Keratinocyte (primary cell): ENCODE results near the gene SERGEF. TPM values are rescaled to one million over a fixed set of nuclear protein-coding genes. Genes with fewer than 3 reads are reported as not detected.

Experiments
- DNase-seq: peaks from one replicate; pipeline ENCODE4 v3.0.0-alpha.2; 2011; ENCODE audit warnings: low read depth, missing footprints, low spot score
- FAIRE-seq: peaks from 2 replicates; lab custom pipeline; 2011; peaks lifted over from hg19 to GRCh38; lab: Jason Lieb, UNC
- H2AFZ ChIP-seq: 2 replicates; pipeline ENCODE4 v1.6.0; 2012; ENCODE audit warnings: low read length, control low read depth, inconsistent platforms; ENCODE audit not compliant: control insufficient read depth
- H3K27ac ChIP-seq: 2 replicates; pipeline ENCODE4 v1.5.1; 2011; ENCODE audit warnings: low read length; ENCODE audit not compliant: control insufficient read depth, insufficient read depth
- H3K27me3 ChIP-seq: 3 replicates; pipeline ENCODE4 v1.6.0; 2011; ENCODE audit warnings: low read length; ENCODE audit not compliant: control insufficient read depth, insufficient read depth; ENCODE audit errors: extremely low read depth
- H3K36me3 ChIP-seq, 2 experiments: 2 replicates in 1 of 2; 3 replicates in 1 of 2; pipeline ENCODE4 v1.5.1; 2011; ENCODE audit warnings: low read length in 2 of 2, mild to moderate bottlenecking in 1 of 2; ENCODE audit not compliant: control insufficient read depth in 2 of 2, insufficient read depth in 2 of 2; ENCODE audit errors: extremely low read depth in 1 of 2
- H3K4me1 ChIP-seq: 3 replicates; pipeline ENCODE4 v1.5.1; 2011; ENCODE audit warnings: low read length; ENCODE audit not compliant: control insufficient read depth, insufficient read depth; ENCODE audit errors: extremely low read depth
- H3K4me2 ChIP-seq: 3 replicates; pipeline ENCODE4 v1.6.0; 2011; ENCODE audit warnings: low read depth, low read length; ENCODE audit not compliant: control insufficient read depth, insufficient read depth; ENCODE audit errors: extremely low read depth
- H3K4me3 ChIP-seq, 3 experiments: fragments of 200-600 bp in 1 of 3; sonication (generic) in 1 of 3; 2 replicates in 2 of 3; 3 replicates in 1 of 3; pipeline ENCODE4 v1.5.1; 2011 to 2016; ENCODE audit warnings: low read length in 3 of 3, mild to moderate bottlenecking in 3 of 3, control low read depth in 2 of 3, inconsistent platforms in 1 of 3, low read depth in 1 of 3, mixed read lengths in 1 of 3, mixed run types in 1 of 3, moderate library complexity in 1 of 3; ENCODE audit not compliant: control insufficient read depth in 2 of 3, insufficient read depth in 2 of 3; ENCODE audit errors: extremely low read depth in 1 of 3
- H3K79me2 ChIP-seq: 2 replicates; pipeline ENCODE4 v1.6.0; 2012; ENCODE audit warnings: low read length; ENCODE audit not compliant: control insufficient read depth, insufficient read depth
- H3K9ac ChIP-seq: 3 replicates; pipeline ENCODE4 v1.6.0; 2011; ENCODE audit warnings: low read length; ENCODE audit not compliant: control insufficient read depth, insufficient read depth; ENCODE audit errors: extremely low read depth
- H3K9me1 ChIP-seq: 3 replicates; pipeline ENCODE4 v1.6.0; 2011; ENCODE audit warnings: low read length; ENCODE audit not compliant: control insufficient read depth, insufficient read depth; ENCODE audit errors: extremely low read depth
- H3K9me3 ChIP-seq: 2 replicates; pipeline ENCODE4 v1.5.1; 2012; ENCODE audit warnings: low read depth, low read length; ENCODE audit not compliant: control insufficient read depth
- H4K20me1 ChIP-seq: 3 replicates; pipeline ENCODE4 v1.6.0; 2011; ENCODE audit warnings: low read length; ENCODE audit not compliant: control insufficient read depth, insufficient read depth; ENCODE audit errors: extremely low read depth
- EZH2 ChIP-seq: IDR thresholded peaks from one replicate; pipeline ENCODE4 v1.6.1; 2012; ENCODE audit warnings: inconsistent platforms, mild to moderate bottlenecking, low read length, moderate library complexity
- dilution Hi-C: fragments of 300-500 bp; cut with MboI; formaldehyde crosslinking; loops from one replicate; pipeline ENCODE4 v1.7.0; 2020; ENCODE audit warnings: low sequenced_read_pairs; ENCODE audit not compliant: extremely low pct_ligation_motif_present
- polyA plus RNA-seq, 5 experiments: library from polyadenylated mRNA; depleted of rRNA in 3 of 5; stranded (reverse) in 3 of 5; stranded (forward) in 1 of 5; unstranded in 1 of 5; fragments of >200 nt; gene quantifications; 1 replicate in 1 of 5; 2 replicates in 3 of 5; 3 replicates in 1 of 5; pipeline versions ENCODE4 v1.2.1 to v1.2.3, GENCODE V29; 2011 to 2012; ENCODE audit warnings: missing spikeins in 2 of 5, low read depth in 1 of 5, low replicate concordance in 1 of 5
- TF ChIP-seq, protein P1 (sequence below), 3 experiments: IDR thresholded peaks in 1 of 3; conservative IDR thresholded peaks in 1 of 3; optimal IDR thresholded peaks in 1 of 3; 2 replicates in 2 of 3; 3 replicates in 1 of 3; pipeline versions ENCODE3 to v1.5.1; 2011; ENCODE audit warnings: low read length in 3 of 3, mild to moderate bottlenecking in 3 of 3, moderate library complexity in 2 of 3, control low read depth in 1 of 3, inconsistent platforms in 1 of 3; ENCODE audit not compliant: insufficient read depth in 2 of 3; ENCODE audit errors: extremely low read depth in 1 of 3

Gene SERGEF
- polyA plus RNA-seq, 1 donor (not counting 4 experiments of a cell fraction or from before 2014, with no cell fraction given) = 15.6 TPM

DNA sequence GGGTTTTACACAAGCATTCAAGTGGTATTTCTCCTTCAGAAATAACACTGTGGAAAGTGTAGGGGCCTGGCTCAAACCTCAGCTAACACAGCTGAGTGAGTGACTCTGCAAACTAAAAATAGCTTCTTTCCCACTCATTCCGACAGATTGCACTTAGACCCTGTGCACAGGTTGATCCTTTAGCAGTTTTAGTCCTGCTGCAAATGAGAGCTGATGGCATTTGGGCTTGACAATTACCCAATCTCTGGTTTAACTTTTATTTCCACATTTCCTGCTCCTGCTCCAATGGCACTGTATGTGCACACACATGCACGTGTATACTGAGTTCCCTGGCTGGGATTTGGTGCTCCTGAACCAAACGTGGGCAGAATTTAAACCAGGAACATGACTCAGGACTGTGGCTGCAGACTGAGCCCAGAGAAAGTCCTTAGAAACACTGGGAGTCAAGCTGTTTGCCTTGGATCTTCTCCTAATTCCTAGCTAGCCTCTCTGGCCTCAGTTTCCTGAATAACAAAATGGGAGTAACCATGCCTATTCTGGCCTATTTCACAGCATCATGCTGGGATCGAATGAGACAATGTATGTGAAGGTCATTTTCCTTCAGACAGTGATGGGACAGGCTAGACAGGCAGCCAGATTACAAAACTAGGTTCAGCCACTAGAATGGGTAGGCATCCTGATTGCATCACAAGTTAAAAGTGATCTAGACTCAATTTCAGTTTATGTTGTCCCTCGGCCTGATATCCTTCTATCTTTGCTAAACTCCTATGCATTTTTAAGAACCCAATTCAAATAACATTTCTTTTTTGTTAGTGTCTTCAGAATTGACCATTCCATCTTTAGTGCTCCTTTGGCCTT is 58.2 kb downstream of the SERGEF start:
- no peak overlapping the region for H2AFZ ChIP-seq
- H3K4me1 ChIP-seq = no peaks in the 10 kb centered on the region
- dilution Hi-C loops = no loop called here
- no peaks in the 10 kb centered on the region for H3K79me2 ChIP-seq
- H3K9me1 ChIP-seq = no peaks in the 10 kb centered on the region
- DNase-seq (no peak), FAIRE-seq (no peak)
- H3K9ac ChIP-seq = no peak overlapping the region
- H3K4me3 ChIP-seq = no peak overlapping the region
- no peak for TF ChIP-seq EZH2
- TF ChIP-seq, protein P1, sequence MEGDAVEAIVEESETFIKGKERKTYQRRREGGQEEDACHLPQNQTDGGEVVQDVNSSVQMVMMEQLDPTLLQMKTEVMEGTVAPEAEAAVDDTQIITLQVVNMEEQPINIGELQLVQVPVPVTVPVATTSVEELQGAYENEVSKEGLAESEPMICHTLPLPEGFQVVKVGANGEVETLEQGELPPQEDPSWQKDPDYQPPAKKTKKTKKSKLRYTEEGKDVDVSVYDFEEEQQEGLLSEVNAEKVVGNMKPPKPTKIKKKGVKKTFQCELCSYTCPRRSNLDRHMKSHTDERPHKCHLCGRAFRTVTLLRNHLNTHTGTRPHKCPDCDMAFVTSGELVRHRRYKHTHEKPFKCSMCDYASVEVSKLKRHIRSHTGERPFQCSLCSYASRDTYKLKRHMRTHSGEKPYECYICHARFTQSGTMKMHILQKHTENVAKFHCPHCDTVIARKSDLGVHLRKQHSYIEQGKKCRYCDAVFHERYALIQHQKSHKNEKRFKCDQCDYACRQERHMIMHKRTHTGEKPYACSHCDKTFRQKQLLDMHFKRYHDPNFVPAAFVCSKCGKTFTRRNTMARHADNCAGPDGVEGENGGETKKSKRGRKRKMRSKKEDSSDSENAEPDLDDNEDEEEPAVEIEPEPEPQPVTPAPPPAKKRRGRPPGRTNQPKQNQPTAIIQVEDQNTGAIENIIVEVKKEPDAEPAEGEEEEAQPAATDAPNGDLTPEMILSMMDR (optimal IDR thresholded peaks at IDR 0.05 in 1 of 3, IDR thresholded peaks at IDR 0.05 in 1 of 3, conservative IDR thresholded peaks at IDR 0.05 in 1 of 3; ENCODE audit: extremely low read depth in 1 of 3, insufficient read depth in 2 of 3, low read length in 3 of 3) = no peak
- H3K4me2 ChIP-seq = no peak overlapping the region
- no peaks in the 10 kb centered on the region for H3K27me3 ChIP-seq
- H3K36me3 ChIP-seq = peaks cover 0 to 3% of the 10 kb centered on the region in 2 experiments
- no peaks in the 10 kb centered on the region for H3K9me3 ChIP-seq
- no peaks in the 10 kb centered on the region for H4K20me1 ChIP-seq
- H3K27ac ChIP-seq = no peak overlapping the region

DNA sequence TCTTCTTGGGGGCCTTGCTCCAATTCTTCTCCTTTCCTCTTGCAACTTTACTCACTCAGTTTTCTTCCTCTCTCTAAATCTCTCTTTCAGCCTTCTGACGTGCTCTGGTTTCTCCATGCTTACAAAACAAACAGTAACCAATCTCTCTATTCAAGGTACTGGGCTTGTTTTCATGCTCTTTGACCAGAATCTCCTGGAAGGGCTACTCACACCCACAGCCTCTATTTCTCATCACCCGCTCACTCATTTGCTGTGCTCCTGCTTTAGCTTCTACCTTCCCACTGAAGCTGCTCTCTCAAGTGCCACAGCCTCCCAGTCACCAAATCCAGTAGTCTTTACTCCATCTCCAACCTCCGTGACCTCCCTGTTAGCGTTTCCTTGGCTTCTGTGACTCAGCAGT is 60.4 kb downstream of the SERGEF start:
- no peaks in the 10 kb centered on the region for H3K9me3 ChIP-seq
- no peak for DNase-seq
- peaks cover 0 to 2% of the 10 kb centered on the region in 2 experiments for H3K36me3 ChIP-seq
- H3K9ac ChIP-seq = no peak overlapping the region
- no peaks in the 10 kb centered on the region for H3K27me3 ChIP-seq
- no peak overlapping the region for H3K4me3 ChIP-seq
- no peak for FAIRE-seq
- no peaks in the 10 kb centered on the region for H4K20me1 ChIP-seq
- H3K79me2 ChIP-seq = no peaks in the 10 kb centered on the region
- TF ChIP-seq EZH2 = no peak
- TF ChIP-seq, protein P1 (optimal IDR thresholded peaks at IDR 0.05 in 1 of 3, IDR thresholded peaks at IDR 0.05 in 1 of 3, conservative IDR thresholded peaks at IDR 0.05 in 1 of 3; ENCODE audit: extremely low read depth in 1 of 3, insufficient read depth in 2 of 3, low read length in 3 of 3) = no peak
- no peak overlapping the region for H2AFZ ChIP-seq
- no peak overlapping the region for H3K4me2 ChIP-seq
- no peaks in the 10 kb centered on the region for H3K4me1 ChIP-seq
- no peak overlapping the region for H3K27ac ChIP-seq
- dilution Hi-C loops = no loop called here
- H3K9me1 ChIP-seq = no peaks in the 10 kb centered on the region
